GM18520 (cell line): ENCODE results near the gene KYNU.
"Not testable (repeated sequence)": the region's sequence is repeated elsewhere in the genome, so short reads cannot be mapped to it uniquely, and the experiment has no call there.

ENCODE experiments used
- ATAC-seq: cut with Tn5 transposase; IDR thresholded peaks from one replicate; pipeline ENCODE4 v1.9.1; 2021; ENCODE audit not compliant: unreplicated experiment

Gene KYNU

DNA sequence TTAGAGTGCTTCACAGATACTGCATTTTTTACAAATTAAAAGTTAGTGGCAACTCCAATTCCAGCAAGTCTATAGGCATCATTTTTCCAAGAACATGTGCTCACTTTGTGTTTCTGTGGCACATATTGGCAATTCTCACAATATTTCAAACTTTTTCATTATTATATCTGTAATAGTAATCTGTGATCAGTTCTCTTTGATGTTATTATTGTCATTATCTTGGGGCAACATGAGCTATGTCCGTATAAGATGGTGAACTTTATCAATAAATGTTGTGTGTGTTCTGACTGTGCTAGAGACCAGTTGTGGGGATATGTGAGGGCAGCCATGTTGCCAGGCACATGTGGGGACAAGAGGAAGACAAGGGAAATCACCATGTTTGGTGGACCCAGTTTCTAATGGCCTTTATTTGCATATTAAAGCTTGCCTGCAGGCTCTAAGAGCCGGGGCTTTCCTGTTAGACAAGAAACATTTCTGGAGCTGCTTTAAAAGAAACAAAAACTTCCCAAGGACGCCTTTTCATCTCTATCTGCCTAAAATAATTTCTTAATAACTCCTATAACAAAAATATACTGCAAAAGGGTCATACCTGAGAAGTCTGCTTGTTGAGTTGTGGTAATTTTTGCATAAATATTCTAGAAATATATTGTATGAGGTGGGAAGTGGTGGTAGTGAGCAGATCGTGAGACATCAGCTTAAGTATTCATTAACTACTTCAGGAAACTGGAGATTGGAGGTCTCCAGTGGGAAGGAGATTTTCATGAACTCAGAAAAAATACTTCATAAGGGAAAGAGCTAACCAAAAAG lies 37.2 kb downstream of the KYNU start:
- ATAC-seq = peak; percentile 99

DNA sequence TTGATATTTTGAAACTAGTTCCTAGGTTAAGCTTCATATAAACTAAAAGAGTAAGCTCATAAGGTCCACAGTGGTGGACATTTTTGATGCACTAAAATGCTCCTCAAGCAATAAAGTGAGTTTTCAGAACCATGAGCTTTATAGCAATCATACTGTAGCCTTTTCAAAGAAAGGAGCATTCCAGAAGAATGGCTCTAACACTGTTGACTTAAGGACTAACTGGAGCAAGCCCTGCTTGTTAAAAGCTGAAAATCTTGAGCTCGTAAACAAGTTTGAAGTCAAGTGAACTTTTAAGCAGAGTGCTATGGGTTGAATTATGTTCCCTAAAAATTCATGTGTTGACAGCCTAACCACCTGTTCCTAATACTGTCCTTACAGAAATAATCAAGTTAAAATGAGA lies 38.0 kb downstream of the KYNU start:
- no peak for ATAC-seq

DNA sequence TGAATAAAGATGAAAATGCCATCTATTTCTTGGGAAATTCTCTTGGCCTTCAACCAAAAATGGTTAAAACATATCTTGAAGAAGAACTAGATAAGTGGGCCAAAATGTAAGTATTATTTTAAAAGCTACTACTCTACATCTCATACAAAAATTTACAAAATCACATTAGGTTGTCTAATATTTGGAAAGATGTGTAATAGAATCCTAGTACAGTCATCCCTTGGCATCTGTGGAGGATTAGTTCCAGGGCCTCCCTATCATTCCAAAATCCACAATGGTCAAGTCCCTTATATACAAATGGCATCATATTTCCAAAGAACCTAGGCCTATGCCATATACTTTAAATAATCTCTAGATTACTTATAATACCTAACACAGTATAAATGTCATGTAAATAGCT lies 41.2 kb downstream of the KYNU start:
- no peak for ATAC-seq

DNA sequence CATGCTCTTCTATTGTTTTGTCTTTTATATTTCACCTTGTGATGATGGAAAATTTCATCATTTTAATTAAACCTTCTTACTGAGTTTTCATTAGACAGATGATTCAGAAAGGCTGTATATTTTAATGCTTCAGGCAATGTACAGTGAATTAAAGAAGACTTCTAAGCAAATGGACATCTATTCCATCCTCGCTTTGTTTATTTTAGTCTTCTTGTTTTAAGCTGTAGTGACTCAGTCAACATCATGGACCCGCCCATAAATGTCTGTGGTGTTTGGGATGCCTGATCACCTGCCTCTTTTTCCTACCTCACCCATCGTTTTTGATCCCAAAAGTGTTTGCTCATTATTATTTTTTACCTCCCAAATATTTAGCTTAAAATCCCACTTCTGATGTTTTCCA lies 43.1 kb downstream of the KYNU start:
- no peak for ATAC-seq

DNA sequence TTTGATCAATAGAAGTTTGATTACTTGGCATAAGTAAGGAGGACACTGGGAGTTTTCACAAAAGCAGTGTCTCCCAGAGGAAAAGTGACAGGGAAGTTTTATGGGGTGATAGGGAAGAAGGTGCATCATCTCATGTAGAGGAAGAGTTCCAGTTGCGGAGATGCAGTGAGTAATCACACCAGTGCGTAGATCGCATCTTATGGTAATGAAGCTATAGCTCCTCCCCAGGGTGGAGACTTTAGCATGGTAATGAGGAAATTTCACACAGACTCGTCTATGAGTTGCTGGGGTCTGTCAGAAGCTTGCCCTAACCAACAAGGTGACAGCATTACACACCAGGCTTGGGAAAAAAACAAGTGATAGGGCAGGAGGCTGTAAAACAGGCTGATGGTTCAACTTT lies 49.0 kb downstream of the KYNU start:
- no peak for ATAC-seq

DNA sequence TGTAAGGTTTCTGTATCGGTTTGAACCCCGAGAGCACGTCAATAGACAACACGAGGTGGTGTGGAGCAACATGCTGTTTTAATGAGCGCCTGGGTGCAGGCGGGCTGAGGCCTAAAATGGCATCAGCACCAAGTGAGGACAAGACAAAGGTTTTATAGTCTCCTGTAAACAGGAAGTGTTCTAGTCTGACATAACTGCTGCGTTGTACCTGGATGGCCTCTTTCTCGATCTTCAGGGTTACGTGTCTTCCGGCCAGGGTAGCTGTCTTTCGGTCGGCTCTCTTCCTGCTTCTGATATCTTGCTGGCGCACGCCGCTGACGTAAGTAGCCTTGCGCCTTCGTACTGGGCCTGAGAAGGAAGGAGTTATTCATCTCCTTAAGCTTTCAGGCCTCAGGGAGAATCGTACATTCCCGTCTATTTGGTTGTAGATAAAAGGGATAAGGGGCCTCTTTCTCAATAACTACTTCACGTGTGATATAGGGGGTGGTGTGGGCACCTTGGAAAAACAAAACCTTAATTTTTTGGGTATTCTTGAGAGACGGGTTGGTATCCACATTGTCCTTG lies 53.5 kb downstream of the KYNU start:
- no peak for ATAC-seq

DNA sequence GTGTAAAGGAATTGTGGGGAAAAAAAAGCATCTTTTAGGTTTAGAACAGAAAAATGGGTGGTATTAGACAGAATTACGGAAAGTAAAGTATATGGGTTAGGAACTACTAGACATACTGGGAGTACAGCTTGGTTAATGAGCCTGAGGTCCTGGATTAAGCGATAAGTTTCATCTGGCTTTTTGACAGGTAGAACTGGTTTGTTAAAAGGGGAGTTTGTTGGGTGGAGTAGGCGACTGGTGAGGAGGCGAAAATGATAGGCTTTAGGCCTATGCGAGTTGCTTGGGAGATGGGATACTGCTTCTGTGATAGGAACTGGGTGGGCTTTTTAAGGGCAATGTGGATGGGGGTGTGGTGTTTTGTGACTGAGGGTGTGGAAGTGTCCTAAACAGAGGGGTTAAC lies 56.5 kb downstream of the KYNU start:
- no peak for ATAC-seq

DNA sequence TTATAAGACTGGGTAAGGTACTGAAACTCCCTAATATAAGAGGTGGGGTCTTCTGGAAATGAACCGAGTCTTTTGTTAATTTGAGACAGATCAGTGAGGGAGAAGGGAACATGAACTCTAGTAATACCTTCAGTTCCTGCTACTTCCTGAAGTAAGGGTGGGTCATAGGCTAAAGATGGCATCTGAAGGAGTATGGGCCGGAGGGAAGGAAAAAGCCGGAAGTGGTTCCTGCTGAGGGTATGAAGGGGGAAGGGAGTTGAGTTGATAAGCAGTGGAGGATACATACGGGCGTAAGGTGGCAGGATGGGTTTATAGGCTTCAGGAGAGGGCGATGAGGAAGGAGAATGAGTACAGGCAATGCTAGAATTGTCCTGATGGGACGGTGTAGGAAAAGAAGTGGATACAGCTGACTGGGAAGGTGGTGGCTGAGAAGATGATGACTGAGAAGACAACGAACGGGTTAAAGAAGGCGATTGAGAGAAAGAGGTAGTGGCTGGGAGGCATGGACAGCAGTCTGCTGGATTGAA lies 58.2 kb downstream of the KYNU start:
- no peak for ATAC-seq

DNA sequence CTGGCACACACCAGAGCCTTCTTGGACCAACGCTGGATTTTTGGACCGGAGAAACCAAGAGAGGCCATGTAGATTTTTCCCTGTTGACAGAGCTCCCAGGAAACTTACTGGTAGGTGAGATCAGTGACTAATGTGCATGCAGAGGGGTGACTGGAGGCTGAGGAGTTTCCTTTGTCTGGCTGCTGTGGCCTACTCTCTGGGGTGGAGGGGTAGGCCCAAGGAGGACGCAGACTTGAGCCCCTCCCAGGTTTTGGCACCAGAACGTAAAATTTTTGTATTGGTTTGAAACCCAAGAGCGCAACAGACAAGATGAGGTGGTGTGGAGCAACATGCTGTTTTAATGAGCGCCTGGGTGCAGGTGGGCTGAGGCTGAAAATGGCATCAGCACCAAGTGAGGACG lies 59.2 kb downstream of the KYNU start:
- ATAC-seq = no peak

DNA sequence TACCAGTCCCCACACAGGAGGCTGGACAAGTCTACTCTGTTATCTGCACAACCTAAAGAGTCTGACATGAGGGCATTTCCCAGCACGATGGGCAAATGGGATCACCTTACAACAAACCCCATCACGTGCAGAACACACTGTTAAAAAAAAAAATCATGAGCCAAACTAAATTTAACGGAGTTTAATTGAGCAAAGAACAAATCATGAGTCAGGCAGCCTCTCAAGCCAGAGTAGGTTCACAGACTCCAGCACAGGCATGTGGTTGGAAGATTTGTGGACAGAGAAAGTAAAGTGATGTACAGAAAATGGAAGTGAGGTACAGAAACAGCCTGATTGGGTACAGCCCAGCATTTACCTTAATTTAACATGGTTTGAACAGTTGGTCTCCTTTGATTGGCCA lies 59.9 kb downstream of the KYNU start:
- ATAC-seq = no peak

DNA sequence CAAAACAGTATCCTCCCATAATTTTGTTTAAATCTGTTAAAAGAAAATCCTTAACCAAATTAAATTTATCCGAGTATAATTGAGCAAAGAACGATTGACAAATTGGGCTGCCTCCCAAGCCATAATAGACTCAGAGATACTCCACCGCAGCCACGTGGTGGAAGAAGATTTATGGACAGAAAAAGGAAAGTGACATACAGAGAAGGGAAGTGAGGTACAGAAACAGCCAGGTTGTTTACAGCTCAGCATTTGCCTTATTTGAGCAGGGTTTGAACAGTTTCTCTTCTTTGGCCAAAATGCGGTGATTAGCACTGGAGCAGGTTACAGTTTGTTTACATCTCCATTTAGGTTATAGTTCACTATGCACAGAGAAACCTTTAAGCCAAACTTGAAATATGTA lies 60.8 kb downstream of the KYNU start:
- ATAC-seq = no peak

DNA sequence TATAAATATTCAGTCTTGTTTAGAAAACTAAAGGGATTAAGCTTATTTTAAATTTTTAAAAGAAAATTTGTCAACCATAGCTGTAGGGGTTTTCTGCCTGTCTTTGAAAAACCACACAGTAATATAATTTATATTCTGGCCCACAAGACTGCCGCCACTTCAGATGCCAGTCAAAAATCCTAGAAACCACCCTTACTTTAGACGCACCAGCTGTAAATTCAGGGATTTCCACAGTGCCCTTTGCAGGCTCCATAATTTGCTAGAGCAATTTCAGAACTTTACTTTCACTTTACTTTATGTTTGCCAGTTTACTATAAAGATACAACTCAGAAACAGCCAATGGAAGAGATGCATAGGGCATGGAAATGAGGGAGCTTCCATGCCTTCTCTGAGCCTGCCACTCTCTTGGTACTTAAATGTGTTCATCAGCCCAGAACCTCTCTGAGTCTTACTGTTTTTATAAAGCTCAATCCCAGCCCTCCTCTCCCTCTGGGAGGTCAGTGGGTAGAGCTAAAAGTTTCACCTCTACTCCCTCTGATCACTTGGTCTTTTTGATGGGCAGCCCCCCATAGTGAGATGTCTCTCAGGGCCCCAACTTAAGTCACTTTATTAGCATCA lies 63.3 kb downstream of the KYNU start:
- ATAC-seq = no peak

DNA sequence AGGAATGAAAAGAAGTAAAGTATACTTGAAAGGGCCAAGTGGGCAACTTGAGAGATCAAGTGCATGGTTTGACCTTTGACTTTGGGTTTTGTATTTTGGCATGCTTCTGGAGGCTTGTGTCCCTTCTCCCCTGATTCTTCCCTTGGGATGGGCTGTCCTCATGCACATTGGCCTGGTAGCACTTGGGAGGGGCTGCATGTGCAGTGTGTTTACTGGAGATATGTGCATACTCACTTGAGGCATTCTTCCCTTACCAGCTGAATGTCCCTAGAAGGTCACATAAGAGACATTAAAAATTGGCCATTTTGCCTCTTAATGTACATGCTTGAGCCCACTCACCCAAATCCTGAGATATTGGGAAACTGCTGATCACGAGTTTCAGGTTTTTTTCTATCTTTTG lies 65.2 kb downstream of the KYNU start:
- no peak for ATAC-seq

DNA sequence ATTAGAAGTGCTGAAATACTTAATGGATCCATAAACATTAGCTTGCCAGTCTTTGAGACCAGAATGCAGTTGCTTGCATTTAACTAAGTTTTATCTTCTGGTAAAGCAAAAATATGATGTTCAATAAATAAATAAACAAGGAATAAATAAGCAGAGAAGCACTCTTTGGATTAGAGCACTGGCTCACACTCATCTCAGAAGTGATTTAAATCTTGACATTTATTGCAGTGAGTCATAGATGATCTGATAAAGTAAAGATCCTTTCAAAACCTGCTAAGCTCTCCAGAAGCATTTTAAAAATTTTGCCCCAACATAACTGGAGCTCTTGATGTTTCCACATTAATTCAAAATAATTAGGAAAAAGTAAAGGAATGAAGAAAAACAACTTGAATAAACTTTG lies 66.8 kb downstream of the KYNU start:
- ATAC-seq = no peak

DNA sequence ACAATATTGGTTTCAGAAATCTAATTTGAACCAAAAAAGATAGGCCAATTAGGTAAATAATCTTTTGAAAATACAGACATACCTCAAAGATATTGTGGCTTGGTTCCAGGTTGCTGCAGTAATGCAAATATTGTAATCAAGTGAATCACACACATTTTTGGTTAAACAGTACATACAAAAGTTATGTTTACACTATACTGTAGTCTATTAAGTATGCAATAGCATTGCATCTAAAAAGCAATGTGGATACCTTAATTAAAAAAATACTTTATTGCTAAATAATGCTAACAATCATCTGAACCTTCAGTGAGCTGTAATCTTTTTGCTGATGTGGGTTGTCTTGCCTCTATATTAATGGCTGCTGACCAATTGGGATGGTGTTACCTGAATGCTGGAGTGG lies 67.3 kb downstream of the KYNU start:
- ATAC-seq = no peak

DNA sequence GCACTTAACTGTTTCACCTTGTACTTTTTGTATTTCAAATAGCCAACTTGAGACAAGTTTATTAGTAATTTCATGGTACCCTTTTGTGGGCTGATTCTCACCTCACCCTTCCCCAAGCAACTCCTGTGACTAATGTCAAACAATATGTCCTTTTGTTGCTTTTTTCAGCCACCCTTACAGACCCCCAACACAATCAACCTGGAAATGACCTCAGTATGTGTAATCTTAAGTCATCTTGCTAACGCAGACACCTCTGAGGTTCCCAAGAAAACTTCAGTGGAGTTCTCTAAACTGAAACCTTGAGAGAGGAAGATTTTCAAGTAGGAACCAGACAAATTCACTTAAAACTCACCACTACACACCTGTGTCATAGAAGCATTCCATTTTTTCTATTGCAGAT lies 69.5 kb downstream of the KYNU start:
- no peak for ATAC-seq

DNA sequence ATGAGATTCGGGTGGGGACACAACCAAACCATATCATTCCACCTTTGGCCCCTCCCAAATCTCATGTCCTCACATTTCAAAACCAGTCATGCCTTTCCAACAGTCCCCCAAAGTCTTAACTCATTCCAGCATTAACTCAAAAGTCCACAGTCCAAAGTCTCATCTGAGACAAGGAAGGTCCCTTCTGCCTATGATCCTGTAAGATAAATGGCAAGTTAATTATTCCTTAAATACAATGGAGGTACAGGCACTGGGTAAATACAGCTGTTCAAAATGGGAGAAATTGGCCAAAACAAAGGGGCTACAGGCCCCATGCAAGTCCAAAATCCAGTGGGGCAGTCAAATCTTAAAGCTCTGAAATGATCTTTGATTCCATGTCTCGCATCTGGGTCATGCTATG lies 71.3 kb downstream of the KYNU start:
- not testable (repeated sequence) for ATAC-seq

DNA sequence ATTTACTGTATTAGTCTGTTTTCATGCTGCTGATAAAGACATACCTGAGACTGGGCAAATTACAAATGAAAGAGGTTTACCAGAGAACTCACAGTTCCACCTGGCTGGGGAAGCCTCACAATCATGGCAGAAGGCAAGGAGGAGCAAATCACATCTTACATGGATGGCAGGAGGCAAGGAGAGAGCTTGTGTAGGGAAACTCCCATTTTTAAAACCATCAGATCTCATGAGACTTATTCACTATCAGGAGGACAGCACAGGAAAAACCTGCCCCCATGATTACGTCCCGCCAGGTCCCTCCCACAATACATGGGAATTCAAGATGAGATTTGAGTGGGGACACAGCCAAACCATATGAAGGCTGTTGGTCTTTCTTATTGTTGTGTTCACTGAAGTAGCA lies 72.9 kb downstream of the KYNU start:
- not testable (repeated sequence) for ATAC-seq

DNA sequence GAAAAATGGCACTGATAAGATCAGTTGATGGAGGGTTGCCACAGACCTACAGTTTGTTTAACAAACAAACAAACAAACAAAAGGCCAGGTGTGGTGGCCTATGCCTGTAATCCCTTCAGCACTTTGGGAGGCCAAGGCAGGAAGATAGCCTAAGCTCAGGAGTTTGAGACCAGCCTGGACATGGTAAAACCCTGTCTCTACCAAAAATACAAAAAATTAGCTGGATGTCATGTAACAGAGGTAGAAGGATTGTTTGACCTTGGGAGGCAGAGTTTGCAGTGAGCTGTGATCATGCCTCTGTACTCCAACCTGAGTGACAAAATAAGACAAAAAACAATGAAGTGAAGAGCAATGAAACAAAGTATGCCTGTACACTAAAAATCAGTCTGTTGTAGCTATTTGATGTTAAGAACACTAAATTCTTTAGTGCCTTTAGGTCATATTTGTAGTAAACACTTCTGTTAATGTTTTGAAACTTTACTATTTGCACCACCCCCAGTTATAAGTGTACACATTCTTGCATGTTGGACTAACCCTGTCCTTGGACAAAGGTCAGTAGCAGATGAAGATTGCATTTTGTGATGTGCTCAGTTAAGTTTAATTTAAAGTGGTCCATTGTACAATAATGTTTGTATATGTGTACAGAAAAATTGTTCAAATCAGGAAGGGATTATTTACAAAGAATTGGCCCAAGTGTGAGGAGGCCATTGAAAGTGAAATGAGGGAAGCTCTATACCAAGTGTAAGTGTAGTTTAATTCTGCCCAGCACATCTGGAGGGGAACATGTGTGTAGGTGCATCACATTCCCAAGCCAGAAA lies 73.9 kb downstream of the KYNU start:
- no peak for ATAC-seq

DNA sequence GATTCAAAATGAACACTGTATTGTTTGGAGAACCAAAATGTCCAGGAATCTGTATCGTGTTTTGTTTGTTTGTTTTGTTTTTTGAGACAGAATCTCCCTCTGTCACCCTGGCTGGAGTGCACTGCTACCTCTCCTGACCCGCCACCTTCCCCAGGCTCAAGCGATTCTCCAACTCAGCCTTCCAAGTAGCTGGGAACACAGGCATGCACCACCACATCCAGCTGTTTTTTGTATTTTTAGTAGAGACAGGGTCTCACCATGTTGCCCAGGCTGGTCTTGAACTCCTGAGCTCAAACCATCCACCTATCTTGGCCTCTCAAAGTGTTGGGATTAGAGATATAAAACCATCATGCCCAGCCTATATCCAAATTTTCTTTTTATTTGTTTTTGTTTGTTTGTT lies 74.6 kb downstream of the KYNU start:
- no peak for ATAC-seq

DNA sequence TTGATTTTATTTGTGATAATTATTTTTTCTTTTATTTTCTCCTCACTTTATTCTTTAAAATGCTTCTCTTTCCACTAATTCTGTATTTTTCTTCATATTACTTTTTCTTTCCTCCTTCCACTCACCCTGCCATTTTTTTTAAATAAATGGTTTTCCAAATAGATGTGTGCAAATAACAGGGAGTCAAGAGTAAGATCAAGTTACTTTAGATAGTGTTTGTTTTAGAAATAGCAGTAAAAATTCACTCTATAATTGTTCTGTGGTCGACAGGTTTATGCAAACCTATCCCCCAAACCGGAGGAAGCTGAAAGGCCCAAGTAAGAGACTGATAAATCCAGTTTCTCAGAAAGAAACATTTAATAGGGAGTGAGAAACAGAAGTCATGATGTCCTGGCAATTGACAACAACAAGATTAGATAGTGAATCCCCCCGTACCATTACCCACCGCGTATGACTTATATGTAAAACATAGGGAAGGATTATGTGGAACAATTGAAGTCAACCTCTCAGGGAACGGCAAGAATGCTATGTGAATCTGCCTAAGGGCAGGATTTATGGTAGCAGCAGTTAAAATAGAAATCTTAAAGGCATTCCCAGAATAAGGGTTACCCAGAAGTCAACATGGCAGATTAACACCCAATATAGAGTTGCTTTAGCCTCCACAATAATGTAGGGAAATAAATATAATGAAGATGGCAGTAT lies 75.5 kb downstream of the KYNU start:
- ATAC-seq = no peak
